Fibroblast of skin of scalp (primary cell): ENCODE results near the gene MACROD2.

Experiments
- DNase-seq: peaks from one replicate; pipeline ENCODE4 v3.0.0-alpha.2; 2013

Gene MACROD2

GRCh38 chr20:14826543-14827313, 831.4 kb downstream of the MACROD2 start:
- no peak for DNase-seq

GRCh38 chr20:14828459-14828858, 833.1 kb downstream of the MACROD2 start:
- DNase-seq, result no peak

- DNase-seq, result no peak
Measured at GRCh38 chr20:14829906-14830305, 834.6 kb downstream of the MACROD2 start.

GRCh38 chr20:14830466-14830865, 835.1 kb downstream of the MACROD2 start:
- DNase-seq, result no peak

- DNase-seq, result no peak
Measured at GRCh38 chr20:14830899-14831298, 835.6 kb downstream of the MACROD2 start.

- no peak for DNase-seq
Measured at GRCh38 chr20:14832630-14833029, 837.3 kb downstream of the MACROD2 start.

- peak; percentile 62 for DNase-seq
Measured at GRCh38 chr20:14838663-14839628, 843.6 kb downstream of the MACROD2 start.

GRCh38 chr20:14845199-14846160, 850.2 kb downstream of the MACROD2 start:
- DNase-seq, result no peak

GRCh38 chr20:14848806-14849205, 853.5 kb downstream of the MACROD2 start:
- DNase-seq, result no peak

- DNase-seq, result no peak
Measured at GRCh38 chr20:14853079-14853478, 857.8 kb downstream of the MACROD2 start.

GRCh38 chr20:14855171-14855570, 859.9 kb downstream of the MACROD2 start:
- DNase-seq, result no peak

GRCh38 chr20:14859627-14860026, 864.3 kb downstream of the MACROD2 start:
- DNase-seq, result no peak

GRCh38 chr20:14860410-14860814, 865.1 kb downstream of the MACROD2 start:
- no peak for DNase-seq

GRCh38 chr20:14861028-14861699, 865.8 kb downstream of the MACROD2 start:
- DNase-seq, result no peak

GRCh38 chr20:14865169-14865568, 869.9 kb downstream of the MACROD2 start:
- no peak for DNase-seq

GRCh38 chr20:14865731-14866130, 870.4 kb downstream of the MACROD2 start:
- no peak for DNase-seq

GRCh38 chr20:14866841-14867514, 871.7 kb downstream of the MACROD2 start:
- DNase-seq, result no peak

- DNase-seq, result no peak
Measured at GRCh38 chr20:14877301-14878028, 882.1 kb downstream of the MACROD2 start.

GRCh38 chr20:14878676-14879019, 883.3 kb downstream of the MACROD2 start:
- DNase-seq, result no peak

- peak; percentile 79 for DNase-seq
Measured at GRCh38 chr20:14879020-14879697, 883.8 kb downstream of the MACROD2 start.
